Kidney tubule cell (primary cell): ENCODE results near the gene UPK1A.
"Not testable (repeated sequence)": the region's sequence is repeated elsewhere in the genome, so short reads cannot be mapped to it uniquely, and the experiment has no call there.

Experiments used
- DNase-seq: peaks from one replicate; pipeline ENCODE4 v3.0.0-alpha.2; 2018; ENCODE audit warnings: low spot score

Gene UPK1A

DNA sequence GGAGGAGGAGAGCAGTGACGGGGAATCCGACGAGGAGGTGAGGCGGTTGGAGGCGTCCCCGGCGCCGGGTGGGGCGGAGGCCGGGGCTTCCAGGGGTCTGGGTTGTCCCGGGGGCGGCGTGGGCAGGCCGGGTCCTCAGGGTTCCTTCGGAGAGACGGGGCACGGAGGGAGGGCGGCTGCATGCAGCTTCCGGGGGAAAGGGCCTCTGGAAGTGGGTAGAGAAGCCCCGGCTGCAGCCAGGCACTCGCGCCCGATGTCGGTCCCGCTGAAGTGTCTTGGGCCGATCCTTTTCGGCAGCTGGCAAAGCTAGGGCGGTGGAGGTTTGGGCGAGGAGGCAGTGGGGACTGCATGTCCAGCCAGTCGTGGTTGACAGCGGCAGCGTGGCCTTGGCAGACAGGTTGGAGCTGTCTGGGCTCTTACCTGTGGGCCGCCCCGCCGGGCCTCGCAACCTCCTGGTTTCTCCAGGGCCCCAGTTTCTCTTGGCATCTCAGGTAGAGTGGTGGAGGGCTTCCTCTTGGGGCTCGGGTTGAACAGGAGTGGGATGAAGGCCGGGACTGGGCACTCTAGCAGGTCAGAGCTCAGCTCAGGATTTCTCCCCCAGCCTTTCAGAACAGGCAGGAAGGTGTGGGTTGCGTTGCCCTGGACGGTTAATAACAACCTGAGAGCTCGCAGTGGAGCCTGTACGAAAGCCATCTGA lies 52.2 kb downstream of the UPK1A start:
- peak; percentile 35 for DNase-seq

DNA sequence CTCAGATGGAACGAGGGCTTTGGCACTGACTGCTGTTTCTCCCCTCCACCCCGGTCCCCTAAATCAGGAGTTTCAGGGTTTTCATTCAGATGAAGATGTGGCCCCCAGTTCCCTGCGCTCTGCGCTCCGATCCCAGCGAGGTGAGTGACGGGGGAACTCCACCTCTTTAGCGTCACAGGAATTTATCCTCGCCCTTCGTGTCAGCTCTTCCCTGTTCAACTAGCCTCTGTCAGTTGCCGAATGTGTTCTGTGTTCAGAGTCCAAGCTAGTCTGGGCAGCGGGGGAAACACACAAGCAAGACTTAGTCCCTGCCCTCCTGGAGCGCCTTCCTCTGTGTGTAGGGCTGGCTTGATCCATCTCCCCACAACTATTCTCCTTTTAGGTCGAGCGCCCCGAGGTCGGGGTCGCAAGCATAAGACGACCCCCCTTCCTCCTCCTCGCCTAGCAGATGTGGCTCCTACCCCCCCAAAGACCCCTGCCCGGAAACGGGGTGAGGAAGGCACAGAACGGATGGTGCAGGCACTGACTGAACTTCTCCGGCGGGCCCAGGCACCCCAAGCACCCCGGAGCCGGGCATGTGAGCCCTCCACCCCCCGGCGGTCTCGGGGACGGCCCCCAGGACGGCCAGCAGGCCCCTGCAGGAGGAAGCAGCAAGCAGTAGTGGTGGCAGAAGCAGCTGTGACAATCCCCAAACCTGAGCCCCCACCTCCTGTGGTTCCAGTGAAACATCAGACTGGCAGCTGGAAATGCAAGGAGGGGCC lies 53.3 kb downstream of the UPK1A start:
- DNase-seq: no peak

DNA sequence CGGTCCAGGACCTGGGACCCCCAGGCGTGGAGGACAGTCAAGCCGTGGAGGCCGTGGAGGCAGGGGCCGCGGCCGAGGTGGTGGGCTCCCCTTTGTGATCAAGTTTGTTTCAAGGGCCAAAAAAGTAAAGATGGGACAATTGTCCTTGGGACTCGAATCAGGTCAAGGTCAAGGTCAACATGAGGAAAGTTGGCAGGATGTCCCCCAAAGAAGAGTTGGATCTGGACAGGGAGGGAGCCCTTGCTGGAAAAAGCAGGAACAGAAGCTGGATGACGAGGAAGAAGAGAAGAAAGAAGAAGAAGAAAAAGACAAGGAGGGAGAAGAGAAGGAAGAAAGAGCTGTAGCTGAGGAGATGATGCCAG lies 53.8 kb downstream of the UPK1A start:
- DNase-seq: no peak

DNA sequence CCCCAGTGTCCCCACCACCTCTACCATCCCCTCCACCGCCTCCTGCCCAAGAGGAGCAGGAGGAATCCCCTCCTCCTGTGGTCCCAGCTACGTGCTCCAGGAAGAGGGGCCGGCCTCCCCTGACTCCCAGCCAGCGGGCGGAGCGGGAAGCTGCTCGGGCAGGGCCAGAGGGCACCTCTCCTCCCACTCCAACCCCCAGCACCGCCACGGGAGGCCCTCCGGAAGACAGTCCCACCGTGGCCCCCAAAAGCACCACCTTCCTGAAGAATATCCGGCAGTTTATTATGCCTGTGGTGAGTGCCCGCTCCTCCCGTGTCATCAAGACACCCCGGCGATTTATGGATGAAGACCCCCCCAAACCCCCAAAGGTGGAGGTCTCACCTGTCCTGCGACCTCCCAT lies 54.3 kb downstream of the UPK1A start:
- DNase-seq: no peak

DNA sequence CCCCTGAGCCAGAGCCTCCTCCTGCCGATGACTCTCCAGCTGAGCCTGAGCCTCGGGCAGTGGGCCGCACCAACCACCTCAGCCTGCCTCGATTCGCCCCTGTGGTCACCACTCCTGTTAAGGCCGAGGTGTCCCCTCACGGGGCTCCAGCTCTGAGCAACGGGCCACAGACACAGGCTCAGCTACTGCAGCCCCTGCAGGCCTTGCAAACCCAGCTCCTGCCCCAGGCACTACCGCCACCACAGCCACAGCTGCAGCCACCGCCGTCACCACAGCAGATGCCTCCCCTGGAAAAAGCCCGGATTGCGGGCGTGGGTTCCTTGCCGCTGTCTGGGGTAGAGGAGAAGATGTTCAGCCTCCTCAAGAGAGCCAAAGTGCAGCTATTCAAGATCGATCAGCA lies 55.1 kb downstream of the UPK1A start:
- DNase-seq: no peak

DNA sequence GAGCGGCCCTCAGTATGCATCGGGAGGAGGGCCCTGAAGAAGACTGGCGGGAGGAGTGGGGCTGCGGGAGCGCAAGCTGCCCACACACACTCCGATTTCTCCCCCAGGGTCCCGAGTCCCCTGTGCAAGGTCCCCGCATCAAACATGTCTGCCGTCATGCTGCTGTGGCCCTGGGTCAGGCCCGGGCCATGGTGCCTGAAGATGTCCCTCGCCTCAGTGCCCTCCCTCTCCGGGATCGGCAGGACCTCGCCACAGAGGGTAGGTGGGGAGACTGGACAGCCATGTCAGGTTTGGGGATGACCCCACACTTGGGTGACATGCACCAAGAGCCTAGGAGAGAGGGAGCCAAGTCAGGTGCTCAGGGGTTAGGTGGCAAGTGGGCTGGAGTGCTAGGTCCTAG lies 56.1 kb downstream of the UPK1A start:
- DNase-seq: no peak

DNA sequence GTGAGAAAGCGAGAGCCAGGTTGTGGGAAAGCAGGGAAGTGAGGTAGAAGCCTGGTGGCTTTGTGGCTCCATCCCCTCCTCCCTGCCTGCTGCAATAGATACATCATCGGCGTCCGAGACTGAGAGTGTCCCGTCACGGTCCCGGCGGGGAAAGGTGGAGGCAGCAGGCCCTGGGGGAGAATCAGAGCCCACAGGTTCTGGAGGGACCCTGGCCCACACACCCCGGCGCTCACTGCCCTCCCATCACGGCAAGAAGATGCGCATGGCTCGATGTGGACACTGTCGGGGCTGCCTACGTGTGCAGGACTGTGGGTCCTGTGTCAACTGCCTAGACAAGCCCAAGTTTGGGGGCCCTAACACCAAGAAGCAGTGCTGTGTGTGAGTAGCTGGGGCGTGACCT lies 56.6 kb downstream of the UPK1A start:
- DNase-seq: no peak

DNA sequence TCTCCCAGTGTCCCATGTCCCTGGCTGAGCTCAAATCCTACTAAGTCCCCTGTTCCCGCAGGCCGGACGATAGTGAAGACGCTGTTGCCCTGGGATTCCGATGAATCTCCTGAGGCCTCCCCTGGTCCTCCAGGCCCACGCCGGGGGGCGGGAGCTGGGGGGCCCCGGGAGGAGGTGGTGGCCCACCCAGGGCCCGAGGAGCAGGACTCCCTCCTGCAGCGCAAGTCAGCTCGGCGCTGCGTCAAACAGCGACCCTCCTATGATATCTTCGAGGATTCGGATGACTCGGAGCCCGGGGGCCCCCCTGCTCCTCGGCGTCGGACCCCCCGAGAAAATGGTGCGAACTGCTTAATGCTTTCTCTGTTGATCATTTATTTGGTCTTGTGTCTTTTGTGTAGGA lies 57.4 kb downstream of the UPK1A start:
- no peak for DNase-seq

DNA sequence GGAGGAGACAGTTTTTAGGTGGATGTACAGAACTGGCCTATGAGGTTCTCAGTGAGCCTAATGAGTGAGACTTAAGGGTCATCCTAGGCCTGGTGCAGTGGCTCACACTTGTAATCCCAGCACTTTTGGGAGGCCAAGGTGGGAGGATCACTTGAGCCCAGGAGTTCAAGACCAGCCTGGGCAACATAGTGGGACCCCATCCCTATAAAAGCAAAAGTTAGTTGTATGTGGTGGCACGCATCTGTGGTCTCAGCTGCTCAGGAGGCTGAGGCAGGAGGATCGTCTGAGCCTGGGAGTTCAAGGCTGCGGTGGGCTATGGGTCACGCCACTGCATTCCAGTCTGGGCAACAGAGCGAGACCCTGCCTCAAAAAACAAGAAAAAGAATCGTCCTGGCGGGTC lies 57.8 kb downstream of the UPK1A start:
- not testable (repeated sequence) for DNase-seq

DNA sequence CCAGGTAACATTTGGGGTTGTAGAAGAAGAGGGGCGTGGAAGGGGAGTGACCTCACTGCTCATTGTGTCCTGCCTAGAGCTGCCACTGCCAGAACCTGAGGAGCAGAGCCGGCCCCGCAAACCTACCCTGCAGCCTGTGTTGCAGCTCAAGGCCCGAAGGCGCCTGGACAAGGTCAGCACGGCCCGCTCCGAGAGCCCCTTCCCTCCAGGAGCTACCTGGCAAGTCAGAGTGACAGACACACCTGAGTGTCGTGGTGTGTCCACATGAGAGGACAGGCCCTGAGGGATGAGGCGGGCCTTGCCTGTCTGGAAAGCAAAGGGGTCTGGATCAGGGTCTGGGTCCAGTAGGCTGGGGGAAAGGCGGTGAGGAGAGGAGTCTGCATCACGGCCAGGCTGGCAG lies 58.2 kb downstream of the UPK1A start:
- DNase-seq: no peak

DNA sequence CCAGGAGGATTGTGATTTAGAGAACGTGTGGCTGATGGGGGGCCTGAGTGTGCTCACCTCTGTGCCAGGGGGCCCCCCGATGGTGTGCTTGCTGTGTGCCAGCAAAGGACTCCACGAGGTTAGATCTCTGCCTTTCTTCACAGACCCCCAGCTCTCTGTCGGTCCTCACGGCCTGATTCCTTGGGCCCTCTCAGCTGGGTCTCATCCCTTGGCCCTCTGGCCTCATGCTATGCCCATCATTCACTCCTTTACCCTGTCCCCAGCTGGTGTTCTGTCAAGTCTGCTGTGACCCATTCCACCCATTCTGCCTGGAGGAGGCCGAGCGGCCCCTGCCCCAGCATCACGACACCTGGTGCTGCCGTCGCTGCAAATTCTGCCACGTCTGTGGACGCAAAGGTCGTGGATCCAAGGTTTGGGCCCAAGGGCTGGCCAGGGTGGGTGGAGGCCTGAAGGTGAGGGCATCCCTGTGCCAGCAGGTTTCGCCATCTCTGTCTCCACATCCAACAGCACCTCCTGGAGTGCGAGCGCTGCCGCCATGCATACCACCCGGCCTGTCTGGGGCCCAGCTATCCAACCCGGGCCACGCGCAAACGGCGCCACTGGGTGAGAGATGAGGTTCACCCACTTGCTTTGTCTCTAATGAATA lies 59.0 kb downstream of the UPK1A start:
- DNase-seq: no peak

DNA sequence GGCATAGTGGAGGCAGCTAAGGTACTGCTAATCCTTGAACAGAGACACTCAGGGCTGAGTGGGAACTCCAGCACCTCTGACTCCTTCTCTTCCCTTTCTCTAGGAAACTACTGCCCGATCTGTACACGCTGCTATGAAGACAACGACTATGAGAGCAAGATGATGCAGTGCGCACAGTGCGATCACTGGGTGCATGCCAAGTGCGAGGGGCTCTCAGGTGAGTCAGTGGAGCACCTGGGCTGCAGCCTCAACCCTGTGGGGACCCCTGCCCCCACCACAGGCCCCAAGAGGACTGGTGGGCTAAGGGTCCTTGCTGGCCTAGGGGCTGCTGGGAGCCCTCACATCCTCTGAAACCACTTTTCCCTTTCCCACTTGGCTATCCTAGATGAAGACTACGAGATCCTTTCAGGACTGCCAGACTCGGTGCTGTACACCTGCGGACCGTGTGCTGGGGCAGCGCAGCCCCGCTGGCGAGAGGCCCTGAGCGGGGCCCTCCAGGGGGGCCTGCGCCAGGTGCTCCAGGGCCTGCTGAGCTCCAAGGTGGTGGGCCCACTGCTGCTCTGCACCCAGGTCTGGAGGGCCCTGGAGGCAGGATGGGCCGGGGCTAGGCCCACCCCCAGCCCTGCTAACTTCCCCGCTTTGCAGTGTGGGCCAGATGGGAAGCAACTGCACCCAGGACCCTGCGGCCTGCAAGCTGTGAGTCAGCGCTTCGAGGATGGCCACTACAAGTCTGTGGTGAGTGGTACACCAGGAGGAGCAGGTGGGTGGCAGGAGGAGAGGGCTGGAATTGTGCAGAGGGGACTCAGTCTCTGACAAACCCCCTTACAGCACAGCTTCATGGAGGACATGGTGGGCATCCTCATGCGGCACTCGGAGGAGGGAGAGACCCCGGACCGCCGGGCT lies 61.0 kb downstream of the UPK1A start:
- no peak for DNase-seq
